Iris pigment epithelial cell (primary cell): ENCODE data around the gene CNR2.
"Not testable (repeated sequence)": the region's sequence is repeated elsewhere in the genome, so short reads cannot be mapped to it uniquely, and the experiment has no call there.

ENCODE experiments used
- DNase-seq: peaks from one replicate; pipeline ENCODE4 v3.0.0-alpha.2; 2011; ENCODE audit warnings: low read depth

Gene CNR2

GRCh38 chr1:23836037-23836436 is 77.1 kb downstream of the CNR2 start:
- no peak for DNase-seq

- not testable (repeated sequence) for DNase-seq
Observed at GRCh38 chr1:23834156-23834555, 79.0 kb downstream of the CNR2 start.

DNA sequence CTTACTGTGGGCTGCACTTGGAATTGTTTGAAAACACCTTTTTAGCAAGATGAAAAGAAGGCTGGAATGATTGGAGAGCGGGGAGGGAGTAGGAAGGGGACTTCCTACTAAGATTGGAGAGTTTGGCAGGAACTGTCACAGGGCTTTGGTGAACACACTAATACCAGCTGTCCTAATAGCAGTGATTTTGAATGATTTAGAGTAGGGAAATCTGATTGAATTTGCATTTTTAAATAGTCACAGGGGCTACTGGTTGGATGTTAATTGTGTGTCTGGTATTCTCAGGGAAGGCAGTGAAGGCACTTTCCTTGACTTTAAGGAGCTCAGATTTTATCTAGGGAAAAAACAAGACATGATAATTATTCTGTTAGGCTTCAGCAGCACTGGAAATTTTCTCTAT is 85.4 kb downstream of the CNR2 start:
- no peak for DNase-seq

- DNase-seq = not testable (repeated sequence)
Observed at GRCh38 chr1:23826590-23826989, 86.6 kb downstream of the CNR2 start.

DNA sequence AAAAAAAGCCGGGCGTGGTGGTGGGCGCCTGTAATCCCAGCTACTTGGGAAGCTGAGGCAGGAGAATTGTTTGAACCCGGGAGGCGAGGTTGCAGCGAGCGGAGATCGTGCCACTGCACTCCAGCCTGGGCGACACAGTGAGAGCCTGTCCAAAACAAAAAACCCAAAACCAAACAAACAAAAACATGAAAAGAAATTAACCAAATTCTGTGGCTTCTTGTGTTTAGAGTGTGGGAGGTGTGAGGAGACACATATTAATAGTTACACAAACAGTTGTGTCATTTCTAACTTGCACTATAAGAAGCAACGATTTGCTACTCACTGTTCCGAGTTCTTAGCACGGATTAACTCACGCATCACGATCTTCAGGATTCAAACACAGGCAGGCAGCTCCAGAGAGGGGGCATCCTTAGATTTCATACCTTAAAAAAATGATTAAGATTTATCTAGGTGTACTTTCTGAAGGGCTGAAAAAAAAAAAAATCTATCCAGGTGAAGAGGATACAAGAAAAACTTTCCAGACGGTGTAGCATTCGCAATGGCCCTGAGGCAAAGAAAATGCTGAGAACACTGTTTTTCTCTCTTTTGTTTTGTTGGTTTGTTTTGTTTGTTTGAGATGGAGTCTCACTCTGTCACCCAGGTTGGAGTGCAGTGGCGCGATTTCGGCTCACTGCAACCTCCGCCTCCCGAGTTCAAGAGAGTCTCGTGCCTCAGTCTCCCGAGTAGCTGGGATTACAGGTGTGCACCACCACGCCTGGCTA is 87.2 kb downstream of the CNR2 start:
- DNase-seq = no peak

GRCh38 chr1:23825076-23825761 is 87.9 kb downstream of the CNR2 start, which contains the start of gene HMGCL:
Gene HMGCL, minus strand, starts transcription at chr1:23825429. Its CDS starts 14 bp downstream, at chr1:23825415.
- DNase-seq = peak; percentile 91

- DNase-seq = no peak
Observed at GRCh38 chr1:23824711-23825075, 88.5 kb downstream of the CNR2 start.

DNA sequence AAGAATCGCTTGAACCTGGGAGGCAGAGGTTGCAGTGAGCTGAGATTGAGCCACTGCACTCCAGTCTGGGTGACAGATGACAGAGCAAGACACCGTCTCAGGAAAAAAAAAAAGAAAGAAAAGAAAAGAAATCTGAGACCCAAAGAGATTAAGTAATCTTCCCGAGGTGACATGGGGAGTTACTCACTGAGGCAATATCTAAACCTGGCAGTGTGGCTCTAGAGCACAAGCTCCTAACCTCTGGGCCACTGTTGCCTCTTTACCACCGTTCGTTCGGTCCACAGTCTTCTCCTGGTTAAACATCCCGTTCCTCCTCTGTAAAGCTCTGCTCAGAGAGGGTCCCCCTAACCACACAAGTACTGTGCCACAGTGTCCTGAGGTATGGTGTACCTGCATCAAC is 89.4 kb downstream of the CNR2 start:
- DNase-seq = no peak
